Left colon (tissue), 2 donors: ENCODE results near the gene ACBD5. TPM values are rescaled to one million over a fixed set of nuclear protein-coding genes. Genes with fewer than 3 reads are reported as not detected.
A peak's percentile ranks its signal among the peaks of the same experiment; 100 is the strongest.
"Not testable (repeated sequence)": the region's sequence is repeated elsewhere in the genome, so short reads cannot be mapped to it uniquely, and the experiment has no call there.

Source experiments
- ATAC-seq: fragments of 200-7000 bp; cut with Tn5 transposase; one replicate; pipeline ENCODE4 v1.9.1; 2020; ENCODE audit warnings: mild to moderate bottlenecking, moderate library complexity
- DNase-seq, 2 donors: peaks; one replicate each; pipeline ENCODE4 v3.0.0-alpha.2; 2020
- intact Hi-C, 2 donors: fragments of 100-400 bp; cut with DNase I in 1 of 2; cut with micrococcal nuclease in 1 of 2; formaldehyde crosslinking; loops; one replicate each; pipeline versions ENCODE4 v1.11.2 to v1.14.0; 2022; cut with DNase I, micrococcal nuclease
- total RNA-seq, 2 donors: library from RNA; stranded (reverse); fragmentation: NEBNext Ultra II Directional; extraction: Animal tissue kit (Norgen Biotek cat#: 25700); gene quantifications; one replicate each; pipeline ENCODE4 v1.2.1, GENCODE V29; 2021
- donor health status: DM: no; HTN: no; CAD: no.
- donor health status: DM: yes; HTN: yes; CAD: no.

The ACBD5 gene
- total RNA-seq, 2 donors from 2014 or later = 36.3 to 39.4 TPM

DNA sequence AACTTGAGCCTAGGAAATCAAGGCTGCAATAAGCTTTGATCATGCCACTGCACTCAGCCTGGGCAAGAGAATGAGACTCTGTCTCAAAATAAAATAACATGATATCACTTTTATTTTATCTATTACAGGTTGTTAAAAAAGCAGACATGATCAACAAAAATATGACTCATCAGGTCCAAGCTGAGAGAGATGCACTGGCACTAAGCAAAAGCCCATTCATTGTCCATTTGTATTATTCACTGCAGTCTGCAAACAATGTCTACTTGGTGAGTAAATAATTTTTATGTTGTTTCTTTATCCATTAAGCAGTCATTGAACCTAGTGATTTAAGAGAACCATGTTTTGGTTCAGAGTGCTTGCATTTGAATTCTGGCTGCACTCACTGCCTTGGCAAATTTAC is 82.2 kb downstream of the ACBD5 start:
- intact Hi-C loops = no loop called here
- ATAC-seq = no peak
- no peak for DNase-seq

DNA sequence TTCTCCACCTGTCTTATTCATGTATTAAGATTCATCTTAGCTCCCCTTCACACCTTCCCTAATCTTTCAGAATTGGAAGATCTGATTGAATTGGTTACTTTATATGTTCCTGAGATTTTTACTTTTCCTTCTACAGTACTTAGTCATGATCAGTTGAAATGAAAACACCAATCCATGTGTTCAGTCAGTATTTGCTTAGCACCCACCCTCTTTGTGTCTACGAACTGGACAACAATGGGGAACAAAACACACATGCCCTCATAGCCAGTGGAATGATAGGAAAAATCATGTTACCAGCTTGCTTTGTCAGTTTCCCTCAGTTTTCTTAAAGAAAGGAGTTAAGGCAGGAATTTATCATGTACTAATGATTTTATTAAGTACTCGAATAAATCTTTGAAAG is 83.4 kb downstream of the ACBD5 start:
- DNase-seq (no peak), ATAC-seq (no peak)
- intact Hi-C loops = no loop called here

DNA sequence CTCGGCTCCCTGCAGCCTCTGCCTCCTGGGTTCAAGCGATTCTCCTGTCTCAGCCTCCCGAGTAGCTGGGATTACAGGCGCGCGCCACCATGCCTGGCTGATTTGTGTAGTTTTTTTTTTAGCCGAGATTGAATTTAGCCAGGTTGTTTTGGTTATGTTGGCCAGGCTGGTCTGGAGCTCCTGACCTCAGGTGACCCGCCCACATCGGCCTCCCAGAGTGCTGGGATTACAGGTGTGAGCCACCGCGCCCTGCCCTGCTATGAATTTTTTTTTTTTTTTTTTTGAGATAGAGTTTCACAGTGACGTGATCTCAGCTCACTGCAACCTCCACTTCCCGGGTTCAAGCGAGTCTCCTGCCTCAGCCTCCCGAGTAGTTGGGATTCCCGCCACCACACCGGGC is 84.0 kb downstream of the ACBD5 start:
- peak; percentile 41 to 56 for DNase-seq
- ATAC-seq, intact Hi-C loops: not testable (repeated sequence)

DNA sequence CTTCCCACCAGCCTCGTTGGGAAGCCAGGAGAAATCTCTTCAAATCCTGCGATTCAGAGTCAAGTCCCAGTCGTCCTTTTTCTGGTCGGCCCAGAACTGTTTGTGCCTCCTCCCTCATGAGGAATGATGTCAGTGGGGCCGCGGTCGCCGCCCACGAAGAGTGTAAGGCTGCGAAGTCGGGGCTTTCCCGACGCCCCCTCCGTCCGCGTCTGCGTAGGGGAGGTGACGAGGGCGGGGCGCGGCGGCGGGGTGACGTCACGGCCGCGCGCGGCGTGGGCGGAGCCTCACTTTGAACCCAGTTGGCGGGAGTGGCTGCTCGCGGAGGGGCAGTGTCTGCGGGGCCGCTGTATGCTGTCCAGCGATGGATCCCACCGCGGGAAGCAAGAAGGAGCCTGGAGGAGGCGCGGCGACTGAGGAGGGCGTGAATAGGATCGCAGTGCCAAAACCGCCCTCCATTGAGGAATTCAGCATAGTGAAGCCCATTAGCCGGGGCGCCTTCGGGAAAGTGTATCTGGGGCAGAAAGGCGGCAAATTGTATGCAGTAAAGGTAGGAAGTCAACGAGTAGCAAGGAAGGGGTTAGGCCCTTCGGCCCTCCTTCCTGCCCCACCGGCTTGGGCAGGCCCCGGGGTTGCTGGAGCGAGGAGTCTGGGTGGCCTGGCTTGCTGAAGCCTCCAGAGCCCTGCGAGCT is 85.4 kb downstream of the ACBD5 start, which contains the start of gene MASTL:
Gene MASTL, plus strand, starts transcription at position 287 of the 689 bp plus-strand sequence. Its CDS starts 75 bp downstream, at position 362.
- intact Hi-C loops = no loop called here
- peak; percentile 89 for ATAC-seq
- DNase-seq = peak; percentile 92 to 93

DNA sequence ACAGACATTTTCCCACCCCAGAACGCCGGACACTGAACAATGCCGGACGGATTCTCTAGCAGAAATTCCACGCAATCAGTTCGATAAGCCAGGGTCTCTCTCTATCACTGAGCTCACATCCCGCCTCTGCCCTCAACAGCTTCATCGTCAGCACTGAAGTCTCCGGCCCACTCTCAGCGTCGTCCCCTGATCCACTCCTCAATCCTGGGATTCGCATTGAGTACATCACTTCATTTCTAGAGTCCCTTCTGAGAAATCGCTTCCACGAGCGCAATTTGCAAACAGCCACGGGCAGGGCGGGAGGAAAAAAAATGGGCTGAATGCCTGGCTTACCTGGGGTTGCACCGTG is 86.8 kb downstream of the ACBD5 start:
- no peak for DNase-seq
- peak; percentile 11 for ATAC-seq
- intact Hi-C loops = no loop called here

DNA sequence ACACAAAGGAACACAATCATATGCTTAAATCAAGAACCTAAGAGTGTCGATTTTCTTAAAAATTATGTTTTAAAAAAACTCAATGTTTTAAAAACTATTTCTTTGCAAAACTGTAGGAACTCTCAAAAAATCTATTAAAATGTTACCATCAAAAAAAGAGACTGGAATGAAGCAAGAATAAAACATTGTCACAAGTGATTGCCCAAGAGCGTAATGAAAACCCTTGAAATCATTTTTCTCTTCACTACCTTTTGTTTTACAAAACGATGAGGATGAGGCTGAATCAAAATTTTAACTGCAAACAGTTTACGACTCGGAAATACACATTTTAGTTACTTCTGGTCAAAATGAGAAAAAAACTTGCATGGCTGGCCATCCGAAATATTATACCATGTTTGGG is 87.3 kb downstream of the ACBD5 start:
- ATAC-seq (no peak), DNase-seq (no peak)
- intact Hi-C loops = no loop called here

DNA sequence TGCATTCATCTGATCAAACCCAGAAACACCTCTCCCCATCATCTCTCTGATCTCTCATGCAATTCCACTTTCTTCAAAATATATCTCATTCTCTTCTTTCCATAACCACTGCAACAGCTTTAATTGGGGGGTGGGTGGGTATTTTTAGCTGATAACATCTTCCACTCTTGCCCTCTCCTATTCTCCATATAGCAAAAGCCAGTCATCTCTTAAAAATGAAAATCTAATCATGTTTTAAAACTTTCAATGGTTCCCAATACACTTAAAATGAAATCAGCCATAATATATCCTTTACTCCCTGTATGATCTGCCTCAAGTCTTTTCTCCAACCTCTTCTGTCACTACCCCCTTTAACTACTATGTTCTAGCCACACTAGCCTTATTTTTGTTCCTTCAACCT is 87.9 kb downstream of the ACBD5 start:
- intact Hi-C loops = no loop called here
- DNase-seq (no peak), ATAC-seq (no peak)

DNA sequence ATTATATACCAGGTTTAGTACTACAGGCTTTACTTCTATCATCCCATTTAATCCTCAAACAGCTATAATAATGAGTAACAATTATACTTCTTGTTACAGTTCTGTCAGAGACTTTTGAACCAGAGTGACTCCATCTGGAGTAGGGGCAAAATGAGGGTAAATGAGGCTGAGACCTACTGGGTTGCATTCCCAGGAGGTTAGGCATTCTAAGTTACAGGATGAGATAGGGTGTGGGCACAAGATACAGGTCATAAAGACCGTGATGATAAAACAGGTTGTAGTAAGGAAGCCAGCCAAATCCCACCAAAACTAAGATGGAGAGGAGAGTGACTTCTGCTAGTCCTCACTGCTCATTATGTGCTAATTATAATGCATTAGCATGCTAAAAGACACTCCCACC is 90.3 kb downstream of the ACBD5 start:
- no peak for ATAC-seq
- no peak for DNase-seq
- intact Hi-C loops = no loop called here

DNA sequence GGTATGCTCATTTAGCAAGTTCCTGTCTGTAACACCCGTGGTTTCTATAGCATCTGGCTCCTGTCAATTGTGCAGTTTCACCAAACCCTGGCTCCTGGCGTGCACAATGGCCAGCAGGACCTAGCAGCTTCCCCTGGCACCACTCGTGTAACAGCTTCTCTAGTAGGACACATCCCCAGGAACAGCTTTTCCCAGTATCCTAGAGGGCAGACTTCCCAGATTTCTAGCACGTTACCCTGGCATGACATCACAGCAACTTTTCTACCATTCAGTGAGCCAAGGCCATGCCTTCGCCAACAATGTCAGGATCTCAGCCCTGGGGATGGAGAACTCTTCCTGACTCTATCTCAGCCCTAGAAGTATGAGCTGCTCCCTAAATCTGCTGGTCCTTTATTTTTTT is 92.9 kb downstream of the ACBD5 start:
- intact Hi-C loops = no loop called here
- DNase-seq (no peak), ATAC-seq (no peak)

GRCh38 chr10:27145937-27146336 is 94.7 kb downstream of the ACBD5 start:
- ATAC-seq (no peak), DNase-seq (no peak)
- intact Hi-C loops = no loop called here

Other genes with a start within 250 kb of the ACBD5 start
- gene ANKRD26, start 140.3 kb downstream of the ACBD5 start, total RNA-seq = 1 to 10 TPM; 4.7 to 5.3 TPM
- gene YME1L1, start 86.4 kb downstream of the ACBD5 start, total RNA-seq = 10 to 100 TPM; 99.3 to 99.7 TPM
- 1 to 10 TPM; 7.2 to 8.4 TPM for gene MASTL, start 85.4 kb downstream of the ACBD5 start, total RNA-seq